ENCODE data around the gene EI24.
A peak's percentile ranks its signal among the peaks of the same experiment; 100 is the strongest.

EI24 gene

GRCh38 chr11:125625225-125625629 is 56.0 kb downstream of the EI24 start:
- TF ChIP-seq, protein P1, sequence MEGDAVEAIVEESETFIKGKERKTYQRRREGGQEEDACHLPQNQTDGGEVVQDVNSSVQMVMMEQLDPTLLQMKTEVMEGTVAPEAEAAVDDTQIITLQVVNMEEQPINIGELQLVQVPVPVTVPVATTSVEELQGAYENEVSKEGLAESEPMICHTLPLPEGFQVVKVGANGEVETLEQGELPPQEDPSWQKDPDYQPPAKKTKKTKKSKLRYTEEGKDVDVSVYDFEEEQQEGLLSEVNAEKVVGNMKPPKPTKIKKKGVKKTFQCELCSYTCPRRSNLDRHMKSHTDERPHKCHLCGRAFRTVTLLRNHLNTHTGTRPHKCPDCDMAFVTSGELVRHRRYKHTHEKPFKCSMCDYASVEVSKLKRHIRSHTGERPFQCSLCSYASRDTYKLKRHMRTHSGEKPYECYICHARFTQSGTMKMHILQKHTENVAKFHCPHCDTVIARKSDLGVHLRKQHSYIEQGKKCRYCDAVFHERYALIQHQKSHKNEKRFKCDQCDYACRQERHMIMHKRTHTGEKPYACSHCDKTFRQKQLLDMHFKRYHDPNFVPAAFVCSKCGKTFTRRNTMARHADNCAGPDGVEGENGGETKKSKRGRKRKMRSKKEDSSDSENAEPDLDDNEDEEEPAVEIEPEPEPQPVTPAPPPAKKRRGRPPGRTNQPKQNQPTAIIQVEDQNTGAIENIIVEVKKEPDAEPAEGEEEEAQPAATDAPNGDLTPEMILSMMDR (IDR thresholded peaks at IDR 0.05) = no peak

- TF ChIP-seq, protein P1 (IDR thresholded peaks at IDR 0.05) = no peak
Observed at GRCh38 chr11:125625630-125626287, 56.5 kb downstream of the EI24 start.

- TF ChIP-seq, protein P1 (IDR thresholded peaks at IDR 0.05) = peak; percentile 53
Observed at GRCh38 chr11:125626288-125626950, 57.1 kb downstream of the EI24 start.

DNA sequence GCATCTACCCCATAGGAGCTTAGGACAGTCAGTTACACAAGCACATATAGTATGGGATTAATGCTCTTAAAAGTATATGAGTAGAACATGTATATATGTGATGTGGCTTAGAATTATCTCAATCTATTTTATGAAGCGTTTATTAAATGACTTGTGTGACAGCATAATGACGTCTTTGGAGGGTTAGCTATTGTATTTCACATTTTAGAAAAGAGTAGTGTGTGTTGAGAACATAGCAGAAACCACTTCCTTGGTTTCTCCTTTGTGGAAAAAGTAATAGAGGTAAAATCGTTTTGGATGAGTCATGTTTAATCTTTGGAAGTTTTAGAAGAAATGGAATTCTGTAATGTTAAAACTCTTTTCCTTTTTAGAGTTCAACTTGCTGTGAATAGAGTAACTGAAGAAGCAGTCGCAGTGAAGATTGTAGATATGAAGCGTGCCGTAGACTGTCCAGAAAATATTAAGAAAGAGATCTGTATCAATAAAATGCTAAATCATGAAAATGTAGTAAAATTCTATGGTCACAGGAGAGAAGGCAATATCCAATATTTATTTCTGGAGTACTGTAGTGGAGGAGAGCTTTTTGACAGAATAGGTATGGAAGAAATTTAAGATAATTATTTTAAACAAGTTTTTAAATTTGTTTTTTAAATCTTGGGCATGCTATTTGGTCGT is 58.1 kb downstream of the EI24 start:
- TF ChIP-seq, protein P1 (IDR thresholded peaks at IDR 0.05) = no peak

Data from LNCAP (cell line).